KBM-7 (cell line): ENCODE results near the gene GSTT4.

Source experiments
- DNase-seq: peaks from one replicate; pipeline ENCODE4 v3.0.0-alpha.2; 2015
- in situ Hi-C: fragments of 300-500 bp; cut with MboI; formaldehyde crosslinking; loops from 2 replicates; pipeline ENCODE4 v1.14.3; 2020; ENCODE audit warnings: low sequenced_read_pairs, low pct_unique_long_range_greater_than_20kb, mixed read lengths

GSTT4 gene

GRCh38 chr22:24026733-24027132 is 21.5 kb upstream of the GSTT4 start:
- DNase-seq, result no peak
- in situ Hi-C loops, result no loop called here

GRCh38 chr22:24026056-24026455 is 20.8 kb upstream of the GSTT4 start:
- DNase-seq, result no peak
- in situ Hi-C loops, result no loop called here

GRCh38 chr22:24025475-24025874 is 20.2 kb upstream of the GSTT4 start:
- in situ Hi-C loops, result no loop called here
- no peak for DNase-seq

- in situ Hi-C loops, result no loop called here
- DNase-seq, result no peak
Measured at GRCh38 chr22:24024354-24024753, 19.1 kb upstream of the GSTT4 start.

- in situ Hi-C loops, result no loop called here
- no peak for DNase-seq
Measured at GRCh38 chr22:24023204-24023789, 18.0 kb upstream of the GSTT4 start.

GRCh38 chr22:24021304-24021703 is 16.1 kb upstream of the GSTT4 start:
- in situ Hi-C loops, result no loop called here
- no peak for DNase-seq

- in situ Hi-C loops, result no loop called here
- no peak for DNase-seq
Measured at GRCh38 chr22:24016156-24016555, 10.9 kb upstream of the GSTT4 start.

GRCh38 chr22:24011735-24012068 is 6.4 kb upstream of the GSTT4 start:
- no peak for DNase-seq
- in situ Hi-C loops, result no loop called here

GRCh38 chr22:24010018-24010391 is 4.8 kb upstream of the GSTT4 start:
- in situ Hi-C loops, result no loop called here
- DNase-seq, result no peak

GRCh38 chr22:24009227-24010017 is 4.2 kb upstream of the GSTT4 start:
- no peak for DNase-seq
- in situ Hi-C loops, result no loop called here

GRCh38 chr22:24008381-24009226 is 3.4 kb upstream of the GSTT4 start:
- no peak for DNase-seq
- in situ Hi-C loops, result no loop called here

GRCh38 chr22:24008022-24008283 is 2.7 kb upstream of the GSTT4 start:
- in situ Hi-C loops, result no loop called here
- no peak for DNase-seq

GRCh38 chr22:24007253-24008021 is 2.2 kb upstream of the GSTT4 start:
- no peak for DNase-seq
- in situ Hi-C loops, result no loop called here

- no peak for DNase-seq
- in situ Hi-C loops, result no loop called here
Measured at GRCh38 chr22:24006914-24007214, 1.6 kb upstream of the GSTT4 start.

- in situ Hi-C loops, result no loop called here
- DNase-seq, result no peak
Measured at GRCh38 chr22:24006207-24006913, 1.1 kb upstream of the GSTT4 start.

GRCh38 chr22:24003887-24004286 is 1.4 kb downstream of the GSTT4 start:
- in situ Hi-C loops, result no loop called here
- DNase-seq, result no peak

- in situ Hi-C loops, result no loop called here
- no peak for DNase-seq
Measured at GRCh38 chr22:24002851-24003250, 2.4 kb downstream of the GSTT4 start.

GRCh38 chr22:24002272-24002671 is 3.0 kb downstream of the GSTT4 start:
- in situ Hi-C loops, result no loop called here
- no peak for DNase-seq

GRCh38 chr22:24001314-24001713 is 3.9 kb downstream of the GSTT4 start:
- in situ Hi-C loops, result no loop called here
- no peak for DNase-seq
